Natural killer cell (primary cell): ENCODE measurements around the gene EBP. TPM values are rescaled to one million over a fixed set of nuclear protein-coding genes. Genes with fewer than 3 reads are reported as not detected.

ENCODE experiments used
- ATAC-seq, 3 donors: fragments of 150-1000 bp in 2 of 3; fragments of 200-7000 bp in 1 of 3; cut with Tn5 transposase; 1 replicate in 1 of 3; 2 replicates in 2 of 3; pipeline ENCODE4 v1.10.0; 2021; ENCODE audit warnings: mild to moderate bottlenecking in 2 of 3, moderate library complexity in 2 of 3
- DNase-seq, 2 donors: peaks; one replicate each; pipeline versions ENCODE4 v3.0.0 to v3.0.0-alpha.2; 2013 to 2021; ENCODE audit warnings: mixed read lengths in 1 of 2
- H3K27ac ChIP-seq: one replicate; pipeline ENCODE4 v1.5.1; 2013; ENCODE audit warnings: mild to moderate bottlenecking, low read length
- H3K27me3 ChIP-seq: one replicate; pipeline ENCODE4 v1.6.1; 2013; ENCODE audit warnings: low read length; ENCODE audit not compliant: control insufficient read depth, insufficient read depth
- H3K36me3 ChIP-seq: one replicate; pipeline ENCODE4 v1.6.1; 2013; ENCODE audit warnings: low read length; ENCODE audit not compliant: control insufficient read depth, insufficient read depth
- H3K4me1 ChIP-seq: one replicate; pipeline ENCODE4 v1.6.1; 2013; ENCODE audit warnings: low read length; ENCODE audit not compliant: control insufficient read depth, insufficient read depth
- H3K4me3 ChIP-seq: one replicate; pipeline ENCODE4 v1.5.1; 2013; ENCODE audit warnings: low read length
- H3K9me3 ChIP-seq: one replicate; pipeline ENCODE4 v1.6.1; 2013; ENCODE audit warnings: low read length; ENCODE audit not compliant: control insufficient read depth, insufficient read depth
- H3K27ac Mint-ChIP-seq, 2 donors: one replicate each; pipeline ENCODE4 v1.8.0; 2022; ENCODE audit warnings: mild to moderate bottlenecking in 2 of 2, mixed read lengths in 2 of 2, moderate library complexity in 1 of 2
- H3K27me3 Mint-ChIP-seq, 2 donors: one replicate each; pipeline ENCODE4 v1.8.0; 2022; ENCODE audit warnings: low read depth in 2 of 2, mixed read lengths in 2 of 2
- H3K36me3 Mint-ChIP-seq: one replicate; pipeline ENCODE4 v1.8.0; 2022; ENCODE audit warnings: mixed read lengths
- H3K4me1 Mint-ChIP-seq, 2 donors: one replicate each; pipeline ENCODE4 v1.8.0; 2022; ENCODE audit warnings: mixed read lengths in 2 of 2
- H3K4me3 Mint-ChIP-seq: one replicate; pipeline ENCODE4 v1.8.0; 2022; ENCODE audit warnings: mild to moderate bottlenecking, moderate library complexity, mixed read lengths
- H3K9me3 Mint-ChIP-seq, 2 donors: one replicate each; pipeline ENCODE4 v1.8.0; 2022; ENCODE audit warnings: mixed read lengths in 2 of 2
- WGBS: methylation state at CpG from one replicate; pipeline ENCODE4 v1.1.7; 2013; ENCODE audit warnings: missing lambda C conversion rate; ENCODE audit not compliant: insufficient coverage; 5-methylcytosine and 5-hydroxymethylcytosine counted together
- intact Hi-C: fragments of 100-400 bp; cut with micrococcal nuclease; formaldehyde crosslinking; loops from one replicate; pipeline ENCODE4 v1.14.2; 2022
- total RNA-seq, 4 donors: library from RNA; stranded (reverse); fragments of 120-200 nt in 1 of 4; gene quantifications; one replicate each; pipeline versions ENCODE4 v1.2.3 to v1.2.4, GENCODE V29; 2013 to 2022
- TF ChIP-seq, protein P1 (sequence below): fragments of 200-600 bp; IDR thresholded peaks from one replicate; pipeline ENCODE4 v1.8.0; 2022; ENCODE audit warnings: antibody characterized with exemption

EBP gene
- total RNA-seq, 3 donors from 2014 or later (not counting 1 experiment from before 2014, with no cell fraction given) = 91.6 to 115 (median 97.6) TPM

- no peaks in the 10 kb centered on the region for H3K27me3 Mint-ChIP-seq
- Histone ChIP-seq H3K36me3 (no peaks in the 10 kb centered on the region), H3K4me3 (no peak overlapping the region), H3K9me3 (no peaks in the 10 kb centered on the region), H3K4me1 (peaks cover 31% of the 10 kb centered on the region), H3K27ac (no peak overlapping the region), H3K27me3 (no peaks in the 10 kb centered on the region)
- no peak for DNase-seq
- intact Hi-C loops = no loop called here
- H3K27ac Mint-ChIP-seq = no peak overlapping the region
- H3K4me1 Mint-ChIP-seq = peaks cover 21 to 48% of the 10 kb centered on the region in 2 donors
- H3K9me3 Mint-ChIP-seq = no peaks in the 10 kb centered on the region
- TF ChIP-seq, protein P1, sequence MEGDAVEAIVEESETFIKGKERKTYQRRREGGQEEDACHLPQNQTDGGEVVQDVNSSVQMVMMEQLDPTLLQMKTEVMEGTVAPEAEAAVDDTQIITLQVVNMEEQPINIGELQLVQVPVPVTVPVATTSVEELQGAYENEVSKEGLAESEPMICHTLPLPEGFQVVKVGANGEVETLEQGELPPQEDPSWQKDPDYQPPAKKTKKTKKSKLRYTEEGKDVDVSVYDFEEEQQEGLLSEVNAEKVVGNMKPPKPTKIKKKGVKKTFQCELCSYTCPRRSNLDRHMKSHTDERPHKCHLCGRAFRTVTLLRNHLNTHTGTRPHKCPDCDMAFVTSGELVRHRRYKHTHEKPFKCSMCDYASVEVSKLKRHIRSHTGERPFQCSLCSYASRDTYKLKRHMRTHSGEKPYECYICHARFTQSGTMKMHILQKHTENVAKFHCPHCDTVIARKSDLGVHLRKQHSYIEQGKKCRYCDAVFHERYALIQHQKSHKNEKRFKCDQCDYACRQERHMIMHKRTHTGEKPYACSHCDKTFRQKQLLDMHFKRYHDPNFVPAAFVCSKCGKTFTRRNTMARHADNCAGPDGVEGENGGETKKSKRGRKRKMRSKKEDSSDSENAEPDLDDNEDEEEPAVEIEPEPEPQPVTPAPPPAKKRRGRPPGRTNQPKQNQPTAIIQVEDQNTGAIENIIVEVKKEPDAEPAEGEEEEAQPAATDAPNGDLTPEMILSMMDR = no peak
- 68% methylated on average over 8 of the region's 9 CpGs for WGBS
- ATAC-seq = no peak
- H3K36me3 Mint-ChIP-seq = no peaks in the 10 kb centered on the region
- H3K4me3 Mint-ChIP-seq = no peak overlapping the region
Measured at GRCh38 chrX:48473704-48473990, 48.0 kb upstream of the EBP start.

DNA sequence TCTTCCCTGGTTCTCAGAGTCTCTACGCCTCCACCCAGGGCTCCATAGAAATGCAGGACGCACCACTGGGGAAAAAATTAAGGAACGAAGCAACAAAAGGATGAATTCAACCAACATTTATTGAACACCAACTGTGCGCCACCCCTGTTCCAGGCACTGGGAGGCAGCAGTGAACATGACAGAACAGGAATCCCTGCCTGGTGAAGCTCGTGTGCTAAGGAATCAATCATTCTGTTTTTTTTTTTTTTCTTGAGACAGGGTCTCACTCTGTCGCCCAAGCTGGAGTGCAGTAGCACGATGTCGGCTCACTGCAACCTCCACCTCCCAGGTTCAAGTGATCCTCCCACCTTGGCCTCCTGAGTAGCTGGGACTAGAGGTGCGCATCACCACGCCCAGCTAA, 47.5 kb upstream of the EBP start:
- Histone ChIP-seq H3K4me1 (peaks cover 26% of the 10 kb centered on the region), H3K27me3 (no peaks in the 10 kb centered on the region), H3K36me3 (no peaks in the 10 kb centered on the region), H3K9me3 (no peaks in the 10 kb centered on the region), H3K27ac (no peak overlapping the region), H3K4me3 (no peak overlapping the region)
- Mint-ChIP-seq H3K4me1 (peaks cover 21 to 46% of the 10 kb centered on the region in 2 donors), H3K36me3 (no peaks in the 10 kb centered on the region), H3K27me3 (no peaks in the 10 kb centered on the region), H3K4me3 (no peak overlapping the region), H3K27ac (no peak overlapping the region), H3K9me3 (no peaks in the 10 kb centered on the region)
- no peak for ATAC-seq
- TF ChIP-seq, protein P1 = no peak
- 80% methylated on average over 7 of the region's 10 CpGs for WGBS
- DNase-seq = peak in 1 of 2 donors; percentile 19
- intact Hi-C loops = no loop called here

DNA sequence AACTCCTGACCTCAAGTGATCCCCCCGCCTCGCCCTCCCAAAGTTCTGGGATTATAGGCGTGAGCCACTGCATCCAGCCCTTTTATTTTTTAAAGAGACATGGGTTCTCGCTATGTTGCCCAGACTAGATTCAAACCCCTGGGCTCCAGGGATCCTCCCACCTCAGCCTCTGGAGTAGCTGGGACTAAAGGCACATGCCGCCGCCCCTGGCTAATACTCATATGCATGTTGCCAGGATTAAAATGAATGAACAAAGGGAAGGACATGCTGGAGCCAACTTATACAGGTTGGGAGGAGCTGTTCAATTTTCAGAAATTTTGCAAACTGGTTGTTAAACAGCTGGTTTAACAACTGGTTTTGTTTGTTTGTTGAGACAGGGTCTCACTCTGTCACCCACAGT, 47.0 kb upstream of the EBP start:
- Mint-ChIP-seq H3K27ac (no peak overlapping the region), H3K4me1 (peaks cover 17 to 43% of the 10 kb centered on the region in 2 donors), H3K27me3 (no peaks in the 10 kb centered on the region), H3K36me3 (no peaks in the 10 kb centered on the region), H3K9me3 (no peaks in the 10 kb centered on the region), H3K4me3 (no peak overlapping the region)
- TF ChIP-seq, protein P1 = no peak
- WGBS = 98% methylated on average over 6 of the region's 6 CpGs
- H3K27ac ChIP-seq = no peak overlapping the region
- no peaks in the 10 kb centered on the region for H3K36me3 ChIP-seq
- no peaks in the 10 kb centered on the region for H3K27me3 ChIP-seq
- H3K4me3 ChIP-seq = no peak overlapping the region
- DNase-seq = no peak
- ATAC-seq = no peak
- H3K9me3 ChIP-seq = no peaks in the 10 kb centered on the region
- intact Hi-C loops = no loop called here
- H3K4me1 ChIP-seq = peaks cover 22% of the 10 kb centered on the region

DNA sequence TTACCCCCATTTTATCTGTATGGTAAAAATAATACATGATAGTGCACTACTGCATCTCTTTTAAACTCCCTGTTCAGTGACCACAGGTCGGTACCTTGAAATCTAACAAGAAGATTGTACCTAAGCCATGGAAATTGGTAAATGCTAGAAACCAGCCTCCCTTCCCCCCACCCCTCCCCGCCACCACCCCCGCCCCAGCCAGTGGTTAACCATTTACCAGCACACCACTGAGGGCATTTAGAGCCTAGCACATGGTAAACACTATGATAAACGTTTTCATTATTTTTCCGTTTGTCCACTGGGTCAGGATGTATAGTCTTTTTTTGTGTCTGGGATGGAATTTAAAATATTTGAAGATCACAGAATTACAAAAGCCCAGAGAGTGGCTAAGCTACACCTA, 46.3 kb upstream of the EBP start:
- H3K4me1 Mint-ChIP-seq = peaks cover 14 to 43% of the 10 kb centered on the region in 2 donors
- no peak for DNase-seq
- intact Hi-C loops = loop anchor here (5.0 kb wide), 1 partner anchor 47 kb away; the partner anchor contains the start of gene EBP
- no CpG with 5 or more reads among the region's 5 CpGs for WGBS
- Histone ChIP-seq H3K9me3 (no peaks in the 10 kb centered on the region), H3K36me3 (no peaks in the 10 kb centered on the region), H3K27me3 (no peaks in the 10 kb centered on the region), H3K4me1 (peaks cover 18% of the 10 kb centered on the region), H3K27ac (peak overlapping the region; percentile 81), H3K4me3 (peak overlapping the region; percentile 88)
- H3K36me3 Mint-ChIP-seq = no peaks in the 10 kb centered on the region
- H3K27me3 Mint-ChIP-seq = no peaks in the 10 kb centered on the region
- H3K27ac Mint-ChIP-seq = peak overlapping the region; percentile 85 to 96
- TF ChIP-seq, protein P1 = no peak
- H3K4me3 Mint-ChIP-seq = peak overlapping the region; percentile 81
- no peak for ATAC-seq
- no peaks in the 10 kb centered on the region for H3K9me3 Mint-ChIP-seq
